ENCODE results near the gene ZMIZ2.

ZMIZ2 gene

DNA sequence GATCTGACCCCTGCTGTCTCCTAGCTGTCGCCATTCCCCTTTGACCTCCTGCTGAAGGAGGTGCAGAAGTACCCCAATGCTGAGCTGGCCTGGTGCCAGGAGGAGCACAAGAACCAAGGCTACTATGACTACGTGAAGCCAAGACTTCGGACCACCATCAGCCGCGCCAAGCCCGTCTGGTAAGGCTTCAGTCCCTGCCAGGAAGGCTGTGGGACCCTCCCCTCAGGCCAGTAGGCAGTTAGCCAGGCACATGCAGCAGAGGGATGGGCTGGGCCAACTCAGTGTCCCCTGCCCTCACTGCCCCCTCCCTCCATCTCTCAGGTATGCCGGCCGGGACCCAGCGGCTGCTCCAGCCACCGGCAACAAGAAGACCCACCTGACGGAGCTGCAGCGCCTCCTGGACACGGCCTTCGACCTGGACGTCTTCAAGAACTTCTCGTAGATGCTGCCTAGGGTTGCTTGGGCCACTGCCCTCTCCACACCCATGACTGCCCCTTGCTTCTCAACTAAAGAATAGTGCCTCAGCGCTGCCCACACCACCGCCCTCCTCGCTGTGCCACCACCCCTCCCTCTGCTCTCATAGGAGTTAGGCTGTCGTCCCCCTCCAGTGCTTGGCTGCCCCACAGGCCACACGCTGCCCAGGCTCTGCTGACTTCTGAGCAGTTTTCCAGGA is 41.0 kb upstream of the ZMIZ2 start:
- no peak overlapping the region for H3K4me3 ChIP-seq (ENCODE audit: low read length)
- TF ChIP-seq, protein P1, sequence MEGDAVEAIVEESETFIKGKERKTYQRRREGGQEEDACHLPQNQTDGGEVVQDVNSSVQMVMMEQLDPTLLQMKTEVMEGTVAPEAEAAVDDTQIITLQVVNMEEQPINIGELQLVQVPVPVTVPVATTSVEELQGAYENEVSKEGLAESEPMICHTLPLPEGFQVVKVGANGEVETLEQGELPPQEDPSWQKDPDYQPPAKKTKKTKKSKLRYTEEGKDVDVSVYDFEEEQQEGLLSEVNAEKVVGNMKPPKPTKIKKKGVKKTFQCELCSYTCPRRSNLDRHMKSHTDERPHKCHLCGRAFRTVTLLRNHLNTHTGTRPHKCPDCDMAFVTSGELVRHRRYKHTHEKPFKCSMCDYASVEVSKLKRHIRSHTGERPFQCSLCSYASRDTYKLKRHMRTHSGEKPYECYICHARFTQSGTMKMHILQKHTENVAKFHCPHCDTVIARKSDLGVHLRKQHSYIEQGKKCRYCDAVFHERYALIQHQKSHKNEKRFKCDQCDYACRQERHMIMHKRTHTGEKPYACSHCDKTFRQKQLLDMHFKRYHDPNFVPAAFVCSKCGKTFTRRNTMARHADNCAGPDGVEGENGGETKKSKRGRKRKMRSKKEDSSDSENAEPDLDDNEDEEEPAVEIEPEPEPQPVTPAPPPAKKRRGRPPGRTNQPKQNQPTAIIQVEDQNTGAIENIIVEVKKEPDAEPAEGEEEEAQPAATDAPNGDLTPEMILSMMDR (conservative IDR thresholded peaks at IDR 0.05; ENCODE audit: low read depth, low read length): no peak
- DNase-seq (ENCODE audit: low read depth): no peak

DNA sequence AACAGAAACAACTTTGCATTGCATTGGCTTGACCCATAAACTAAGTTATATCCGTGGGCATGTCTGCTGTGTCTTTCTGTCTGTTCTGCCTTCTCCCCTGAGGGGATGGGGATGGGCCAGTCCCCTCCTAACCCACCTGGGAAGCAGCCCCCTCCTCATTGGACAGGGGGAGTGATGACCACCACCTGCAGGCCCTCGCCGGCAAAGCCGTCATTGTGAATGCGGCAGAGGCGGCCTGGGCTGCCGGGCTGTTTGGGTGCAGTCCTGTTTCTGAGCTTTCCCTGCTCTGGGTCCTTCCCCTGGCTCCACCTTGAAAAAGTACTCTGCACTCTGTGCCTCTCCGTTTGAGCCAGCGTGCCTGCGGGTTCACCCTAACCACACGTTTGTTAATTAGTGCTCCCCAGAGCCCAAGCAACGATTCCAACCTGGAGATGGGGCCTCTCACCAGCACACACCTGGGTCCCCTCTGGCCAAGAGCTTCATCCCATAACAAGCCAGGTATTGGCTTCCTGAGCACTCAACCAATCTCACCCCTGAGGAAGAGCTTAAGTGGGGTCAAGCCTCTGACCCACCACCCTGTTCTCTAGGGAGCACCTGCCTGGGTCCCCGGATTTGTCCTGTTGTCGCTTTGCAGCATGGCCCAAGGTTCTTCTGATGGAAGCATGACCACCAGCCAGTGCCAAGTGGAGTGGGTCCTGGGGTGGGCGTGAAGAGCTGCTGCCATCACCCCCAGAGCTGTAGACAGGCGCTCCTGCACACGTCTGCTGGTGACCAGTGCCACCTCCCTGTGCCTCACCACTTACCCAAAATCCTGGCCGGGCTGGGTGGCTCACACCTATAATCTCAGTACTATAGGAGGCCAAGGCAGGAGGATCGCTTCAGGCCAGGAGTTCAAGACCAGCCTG is 39.4 kb upstream of the ZMIZ2 start:
- no peak overlapping the region for H3K4me3 ChIP-seq (ENCODE audit: low read length)
- DNase-seq (ENCODE audit: low read depth): no peak
- TF ChIP-seq, protein P1 (conservative IDR thresholded peaks at IDR 0.05; ENCODE audit: low read depth, low read length): no peak

DNA sequence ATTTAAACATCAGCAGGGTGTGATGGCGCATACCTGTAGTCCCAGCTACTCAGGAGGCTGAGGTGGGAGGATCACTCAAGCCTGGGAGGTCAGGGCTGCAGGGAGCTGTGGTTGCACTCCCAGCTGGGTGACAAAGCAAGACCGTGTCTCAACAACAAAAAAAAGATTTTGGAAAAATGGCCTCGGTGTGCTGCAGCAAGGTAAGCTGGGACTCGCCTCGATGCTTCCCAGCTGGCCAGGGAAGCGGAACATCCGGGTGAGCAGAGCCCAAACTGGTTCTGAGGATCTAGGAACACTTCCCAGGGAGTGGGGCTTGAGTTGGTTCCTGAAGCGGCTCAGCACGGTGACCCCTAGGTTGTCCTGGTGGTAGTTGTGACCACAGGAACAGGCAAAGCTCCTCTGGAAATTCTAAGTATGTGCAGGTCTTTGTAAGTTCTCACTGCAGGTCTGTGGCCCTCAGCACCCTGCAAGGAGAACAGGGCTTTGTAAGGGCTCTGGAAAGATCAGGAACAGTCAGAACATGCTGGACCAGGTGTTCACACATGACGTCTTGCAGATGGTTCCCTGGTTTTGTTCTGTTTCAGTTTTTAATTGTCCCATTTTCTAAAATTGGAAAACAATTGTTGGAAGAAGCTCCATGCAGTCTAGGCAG is 38.6 kb upstream of the ZMIZ2 start:
- DNase-seq (ENCODE audit: low read depth): no peak
- no peak overlapping the region for H3K4me3 ChIP-seq (ENCODE audit: low read length)

DNA sequence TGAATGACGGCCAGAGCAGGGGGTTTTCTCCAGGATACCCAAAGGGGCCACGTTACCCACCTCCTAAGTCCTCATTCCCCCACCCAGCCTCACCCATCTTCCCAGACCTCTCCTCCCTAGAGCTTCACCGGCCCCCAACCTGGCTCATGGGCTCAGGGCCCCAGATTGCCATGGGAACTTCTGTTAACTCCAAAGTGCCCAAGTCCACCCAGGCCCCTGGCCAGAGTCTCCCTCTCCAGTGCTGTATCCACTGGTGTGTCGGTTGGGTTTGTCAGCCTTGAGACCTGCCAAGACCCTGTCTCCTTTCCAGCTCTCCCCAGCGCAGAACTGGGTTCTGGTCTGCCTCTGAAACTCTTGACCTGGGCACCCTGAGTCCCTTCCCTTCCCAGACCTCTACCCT is 37.1 kb upstream of the ZMIZ2 start:
- H3K4me3 ChIP-seq (ENCODE audit: low read length): no peak overlapping the region
- TF ChIP-seq, protein P1 (conservative IDR thresholded peaks at IDR 0.05; ENCODE audit: low read depth, low read length): no peak
- DNase-seq (ENCODE audit: low read depth): no peak

More for the DNA sequence above, 38.6 kb upstream of the ZMIZ2 start:
- TF ChIP-seq, protein P1 (conservative IDR thresholded peaks at IDR 0.05; ENCODE audit: low read depth, low read length): no peak

DNA sequence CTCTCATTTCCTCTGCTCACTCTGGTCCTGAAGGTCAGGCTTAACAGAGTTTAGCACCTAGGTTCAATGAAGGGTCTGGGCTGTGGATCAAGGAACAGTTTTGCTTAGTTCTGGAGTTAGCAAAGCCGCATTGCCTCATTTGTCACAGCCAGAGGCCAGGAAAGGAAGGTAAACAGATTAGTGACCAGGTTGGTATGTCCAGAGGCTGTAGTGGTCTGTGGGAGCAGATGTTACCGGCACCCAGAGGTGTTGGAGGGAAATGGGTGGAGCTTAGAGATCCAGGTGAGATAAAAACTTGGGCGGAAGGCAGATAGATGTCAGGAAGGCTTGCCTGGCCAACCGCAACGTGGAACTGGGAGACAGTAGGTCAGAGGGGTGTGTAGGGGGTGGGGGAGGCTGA is 36.6 kb upstream of the ZMIZ2 start:
- DNase-seq (ENCODE audit: low read depth): no peak
- TF ChIP-seq, protein P1 (conservative IDR thresholded peaks at IDR 0.05; ENCODE audit: low read depth, low read length): no peak

DNA sequence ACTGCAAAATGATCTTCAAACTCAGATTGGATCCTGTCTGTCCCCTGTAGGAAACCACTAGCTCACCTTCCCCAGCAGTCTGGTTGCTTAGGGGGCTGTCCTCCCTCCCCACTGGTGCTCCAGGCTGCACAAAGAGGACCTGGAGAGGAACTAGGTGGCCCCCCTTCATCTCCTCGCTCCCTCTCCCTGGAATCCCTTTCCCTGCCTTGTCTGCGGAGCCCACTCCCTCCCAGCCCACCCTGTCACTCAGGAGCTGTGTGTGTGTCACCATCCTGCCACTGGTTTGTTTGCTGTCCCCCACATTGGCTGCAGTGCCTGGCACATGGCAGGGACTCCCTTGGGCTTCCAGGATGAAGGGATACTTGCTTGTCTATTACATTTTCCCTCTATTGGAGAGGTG is 35.5 kb upstream of the ZMIZ2 start:
- no peak for DNase-seq (ENCODE audit: low read depth)
- TF ChIP-seq, protein P1 (conservative IDR thresholded peaks at IDR 0.05; ENCODE audit: low read depth, low read length): no peak
- H3K4me3 ChIP-seq (ENCODE audit: low read length): no peak overlapping the region

More for the DNA sequence above, 36.6 kb upstream of the ZMIZ2 start:
- no peak overlapping the region for H3K4me3 ChIP-seq (ENCODE audit: low read length)

Data from retinal pigment epithelial cell (primary cell).